WTC11 (cell line): ENCODE measurements around the gene GPC5.

Experiments used
- ATF1 ChIP-seq: sonication (generic); formaldehyde crosslinking; IDR thresholded peaks from 2 replicates; pipeline ENCODE4 v1.8.1; 2023; ENCODE audit warnings: mild to moderate bottlenecking, moderate library complexity, missing genetic modification reagents
- CBFB ChIP-seq: sonication (generic); formaldehyde crosslinking; IDR thresholded peaks from 2 replicates; pipeline ENCODE4 v1.8.1; 2022; ENCODE audit warnings: mild to moderate bottlenecking, low read depth, missing genetic modification reagents
- CTCF ChIP-seq: fragments of 200-600 bp; IDR thresholded peaks from 2 replicates; pipeline ENCODE4 v1.8.0; 2022; ENCODE audit warnings: antibody characterized with exemption
- IRF2 ChIP-seq: sonication (generic); formaldehyde crosslinking; IDR thresholded peaks from 2 replicates; pipeline ENCODE4 v1.8.0; 2022; ENCODE audit warnings: low read depth, missing genetic modification reagents, borderline replicate concordance
- MLX ChIP-seq: sonication (generic); formaldehyde crosslinking; IDR thresholded peaks from 2 replicates; pipeline ENCODE4 v1.8.1; 2023; ENCODE audit warnings: mild to moderate bottlenecking, missing genetic modification reagents, moderate library complexity
- NR3C1 ChIP-seq: sonication (generic); formaldehyde crosslinking; conservative IDR thresholded peaks from 2 replicates; pipeline ENCODE4 v1.8.1; 2023; ENCODE audit warnings: low read depth, mild to moderate bottlenecking, missing genetic modification reagents
- USF2 ChIP-seq: sonication (generic); formaldehyde crosslinking; IDR thresholded peaks from 2 replicates; pipeline ENCODE4 v1.8.1; 2023; ENCODE audit warnings: mild to moderate bottlenecking, missing genetic modification reagents, moderate library complexity
- ZNF317 ChIP-seq: sonication (generic); formaldehyde crosslinking; IDR thresholded peaks from 2 replicates; pipeline ENCODE4 v1.8.1; 2023; ENCODE audit warnings: low read depth, mild to moderate bottlenecking, moderate library complexity, missing genetic modification reagents, borderline replicate concordance

DNA sequence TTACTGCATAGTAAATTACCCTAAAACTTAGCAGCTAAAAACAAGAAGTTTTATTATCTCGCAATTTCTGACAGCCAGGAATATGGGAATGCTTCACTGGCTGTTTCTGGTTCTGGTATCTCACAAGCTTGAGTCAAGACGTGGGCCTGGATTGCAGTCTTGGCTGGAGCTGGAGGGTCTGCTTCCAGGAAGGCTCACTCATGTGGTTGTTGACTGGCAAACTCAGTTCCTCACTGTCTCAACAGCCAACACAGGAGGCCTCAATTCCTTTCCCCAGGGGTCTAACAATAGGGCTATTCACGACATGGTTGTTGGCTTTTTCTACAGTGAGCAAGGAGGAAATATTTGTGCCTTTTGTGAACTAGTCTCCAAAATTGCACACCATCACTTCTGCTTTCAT is 146.3 kb downstream of the GPC5 start:
- TF ChIP-seq ZNF317 (no peak), CBFB (no peak), CTCF (no peak), ATF1 (CRISPR knock-in tag) (no peak), MLX (CRISPR knock-in tag) (no peak), NR3C1 (CRISPR knock-in tag) (no peak), IRF2 (CRISPR knock-in tag) (no peak), USF2 (CRISPR knock-in tag) (no peak)
